SU-DHL-6 (cell line): Measurements from ENCODE around the gene EHD4.

Experiments
- EZH2phosphoT487 ChIP-seq: fragments of 200-600 bp; sonication (generic), shearing (Covaris generic); conservative IDR thresholded peaks from 2 replicates; pipeline ENCODE4 v1.6.1; 2018; ENCODE audit warnings: mild to moderate bottlenecking, antibody characterized with exemption, low read length, moderate library complexity, mixed read lengths
- TF ChIP-seq, protein P1 (sequence below): fragments of 200-600 bp; sonication (generic); IDR thresholded peaks from one replicate; pipeline ENCODE4 v1.5.1; 2017; ENCODE audit warnings: antibody characterized with exemption, mild to moderate bottlenecking, low read length, moderate library complexity; ENCODE audit not compliant: insufficient read depth, poor library complexity, severe bottlenecking

GRCh38 chr15:41925086-41925608 lies 47.2 kb downstream of the EHD4 start:
- TF ChIP-seq, protein P1, sequence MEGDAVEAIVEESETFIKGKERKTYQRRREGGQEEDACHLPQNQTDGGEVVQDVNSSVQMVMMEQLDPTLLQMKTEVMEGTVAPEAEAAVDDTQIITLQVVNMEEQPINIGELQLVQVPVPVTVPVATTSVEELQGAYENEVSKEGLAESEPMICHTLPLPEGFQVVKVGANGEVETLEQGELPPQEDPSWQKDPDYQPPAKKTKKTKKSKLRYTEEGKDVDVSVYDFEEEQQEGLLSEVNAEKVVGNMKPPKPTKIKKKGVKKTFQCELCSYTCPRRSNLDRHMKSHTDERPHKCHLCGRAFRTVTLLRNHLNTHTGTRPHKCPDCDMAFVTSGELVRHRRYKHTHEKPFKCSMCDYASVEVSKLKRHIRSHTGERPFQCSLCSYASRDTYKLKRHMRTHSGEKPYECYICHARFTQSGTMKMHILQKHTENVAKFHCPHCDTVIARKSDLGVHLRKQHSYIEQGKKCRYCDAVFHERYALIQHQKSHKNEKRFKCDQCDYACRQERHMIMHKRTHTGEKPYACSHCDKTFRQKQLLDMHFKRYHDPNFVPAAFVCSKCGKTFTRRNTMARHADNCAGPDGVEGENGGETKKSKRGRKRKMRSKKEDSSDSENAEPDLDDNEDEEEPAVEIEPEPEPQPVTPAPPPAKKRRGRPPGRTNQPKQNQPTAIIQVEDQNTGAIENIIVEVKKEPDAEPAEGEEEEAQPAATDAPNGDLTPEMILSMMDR, result no peak
- TF ChIP-seq EZH2phosphoT487, result no peak
